Measurements from ENCODE around the gene NFIA. TPM values are rescaled to one million over a fixed set of nuclear protein-coding genes. Genes with fewer than 3 reads are reported as not detected.

NFIA gene
- polyA plus RNA-seq, 1 donor (not counting 4 experiments of a cell fraction or from before 2014, with no cell fraction given) = 14.7 TPM

DNA sequence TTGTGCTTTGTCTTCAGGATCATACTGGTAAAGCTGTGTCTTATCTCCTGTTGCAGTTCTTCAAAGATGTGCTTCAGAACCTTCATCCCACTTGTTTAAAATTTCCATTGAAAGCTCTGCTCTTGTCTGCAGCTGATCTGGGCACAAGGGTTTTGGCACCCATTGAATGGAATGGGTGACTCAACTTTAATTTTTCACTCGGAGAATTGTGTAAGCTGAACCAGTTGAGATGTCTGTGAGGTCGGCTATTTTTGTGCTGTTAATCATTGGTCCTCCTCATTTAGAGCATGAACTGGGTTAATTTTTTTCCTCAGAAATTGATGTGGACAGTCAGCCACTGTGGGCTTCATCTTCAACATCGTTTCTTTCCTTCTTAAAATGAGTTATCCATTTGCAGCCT lies 390.5 kb downstream of the NFIA start:
- H3K27me3 ChIP-seq (ENCODE audit: control insufficient read depth, extremely low read depth, insufficient read depth, low read length) = no peaks in the 10 kb centered on the region
- peaks cover 6% of the 10 kb centered on the region for H3K4me1 ChIP-seq (ENCODE audit: control insufficient read depth, extremely low read depth, insufficient read depth, low read length)
- no peaks in the 10 kb centered on the region for H4K20me1 ChIP-seq (ENCODE audit: control insufficient read depth, extremely low read depth, insufficient read depth, low read length)
- dilution Hi-C loops (cut with MboI; ENCODE audit: extremely low pct_ligation_motif_present, low sequenced_read_pairs) = no loop called here
- FAIRE-seq = peak; percentile 89
- no peak overlapping the region for H3K9ac ChIP-seq (ENCODE audit: control insufficient read depth, extremely low read depth, insufficient read depth, low read length)
- TF ChIP-seq, protein P1, sequence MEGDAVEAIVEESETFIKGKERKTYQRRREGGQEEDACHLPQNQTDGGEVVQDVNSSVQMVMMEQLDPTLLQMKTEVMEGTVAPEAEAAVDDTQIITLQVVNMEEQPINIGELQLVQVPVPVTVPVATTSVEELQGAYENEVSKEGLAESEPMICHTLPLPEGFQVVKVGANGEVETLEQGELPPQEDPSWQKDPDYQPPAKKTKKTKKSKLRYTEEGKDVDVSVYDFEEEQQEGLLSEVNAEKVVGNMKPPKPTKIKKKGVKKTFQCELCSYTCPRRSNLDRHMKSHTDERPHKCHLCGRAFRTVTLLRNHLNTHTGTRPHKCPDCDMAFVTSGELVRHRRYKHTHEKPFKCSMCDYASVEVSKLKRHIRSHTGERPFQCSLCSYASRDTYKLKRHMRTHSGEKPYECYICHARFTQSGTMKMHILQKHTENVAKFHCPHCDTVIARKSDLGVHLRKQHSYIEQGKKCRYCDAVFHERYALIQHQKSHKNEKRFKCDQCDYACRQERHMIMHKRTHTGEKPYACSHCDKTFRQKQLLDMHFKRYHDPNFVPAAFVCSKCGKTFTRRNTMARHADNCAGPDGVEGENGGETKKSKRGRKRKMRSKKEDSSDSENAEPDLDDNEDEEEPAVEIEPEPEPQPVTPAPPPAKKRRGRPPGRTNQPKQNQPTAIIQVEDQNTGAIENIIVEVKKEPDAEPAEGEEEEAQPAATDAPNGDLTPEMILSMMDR (optimal IDR thresholded peaks at IDR 0.05 in 1 of 3, IDR thresholded peaks at IDR 0.05 in 1 of 3, conservative IDR thresholded peaks at IDR 0.05 in 1 of 3; ENCODE audit: extremely low read depth in 1 of 3, insufficient read depth in 2 of 3, low read length in 3 of 3) = no peak
- H3K27ac ChIP-seq (ENCODE audit: control insufficient read depth, insufficient read depth, low read length) = no peak overlapping the region
- H3K9me3 ChIP-seq (ENCODE audit: control insufficient read depth, low read depth, low read length) = no peaks in the 10 kb centered on the region
- no peaks in the 10 kb centered on the region for H3K9me1 ChIP-seq (ENCODE audit: control insufficient read depth, extremely low read depth, insufficient read depth, low read length)
- no peak overlapping the region for H2AFZ ChIP-seq (ENCODE audit: control insufficient read depth, low read length)
- H3K79me2 ChIP-seq (ENCODE audit: control insufficient read depth, insufficient read depth, low read length) = no peaks in the 10 kb centered on the region
- H3K36me3 ChIP-seq (ENCODE audit: control insufficient read depth in 2 of 2, extremely low read depth in 1 of 2, insufficient read depth in 2 of 2, low read length in 2 of 2) = no peaks in the 10 kb centered on the region
- no peak overlapping the region for H3K4me2 ChIP-seq (ENCODE audit: control insufficient read depth, extremely low read depth, insufficient read depth, low read depth, low read length)
- no peak overlapping the region for H3K4me3 ChIP-seq (ENCODE audit: control insufficient read depth in 2 of 3, extremely low read depth in 1 of 3, insufficient read depth in 2 of 3, low read depth in 1 of 3, low read length in 3 of 3)
- no peak for DNase-seq (ENCODE audit: low read depth, low spot score)

DNA sequence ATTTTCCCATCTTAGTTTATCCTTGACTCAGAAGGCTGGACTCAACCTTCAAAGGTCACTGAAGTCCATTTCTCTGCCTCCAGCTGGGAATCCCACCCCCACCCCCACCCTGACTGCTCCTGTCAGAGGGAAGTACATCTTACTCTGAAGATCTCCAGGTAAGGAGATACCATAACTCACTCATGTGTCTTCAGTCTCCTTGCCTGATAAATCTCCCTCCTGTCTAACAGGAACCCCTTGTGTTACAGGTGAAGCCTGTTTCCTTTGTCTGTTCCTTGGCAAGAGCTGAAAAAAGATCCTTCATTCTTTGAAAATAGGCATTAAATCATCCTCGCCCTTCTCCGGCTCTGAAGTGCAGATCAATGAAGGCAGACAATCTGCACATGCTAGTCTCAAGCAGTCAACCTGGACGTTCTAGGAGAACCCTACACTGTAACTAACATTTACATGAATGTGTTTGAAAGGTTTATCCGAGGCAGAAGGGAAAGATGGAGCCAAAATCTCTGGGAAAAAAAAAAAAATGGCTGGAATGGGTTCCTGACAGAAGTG lies 392.0 kb downstream of the NFIA start:
- H3K27ac ChIP-seq (ENCODE audit: control insufficient read depth, insufficient read depth, low read length) = no peak overlapping the region
- H3K9me1 ChIP-seq (ENCODE audit: control insufficient read depth, extremely low read depth, insufficient read depth, low read length) = no peaks in the 10 kb centered on the region
- no peak overlapping the region for H3K4me2 ChIP-seq (ENCODE audit: control insufficient read depth, extremely low read depth, insufficient read depth, low read depth, low read length)
- DNase-seq (ENCODE audit: low read depth, low spot score) (no peak), FAIRE-seq (no peak)
- no peaks in the 10 kb centered on the region for H3K27me3 ChIP-seq (ENCODE audit: control insufficient read depth, extremely low read depth, insufficient read depth, low read length)
- H3K79me2 ChIP-seq (ENCODE audit: control insufficient read depth, insufficient read depth, low read length) = no peaks in the 10 kb centered on the region
- H3K9me3 ChIP-seq (ENCODE audit: control insufficient read depth, low read depth, low read length) = no peaks in the 10 kb centered on the region
- no peaks in the 10 kb centered on the region for H3K36me3 ChIP-seq (ENCODE audit: control insufficient read depth in 2 of 2, extremely low read depth in 1 of 2, insufficient read depth in 2 of 2, low read length in 2 of 2)
- TF ChIP-seq, protein P1 (optimal IDR thresholded peaks at IDR 0.05 in 1 of 3, IDR thresholded peaks at IDR 0.05 in 1 of 3, conservative IDR thresholded peaks at IDR 0.05 in 1 of 3; ENCODE audit: extremely low read depth in 1 of 3, insufficient read depth in 2 of 3, low read length in 3 of 3) = no peak
- no peak for TF ChIP-seq EZH2 (IDR thresholded peaks at IDR 0.05; ENCODE audit: low read length)
- no peaks in the 10 kb centered on the region for H4K20me1 ChIP-seq (ENCODE audit: control insufficient read depth, extremely low read depth, insufficient read depth, low read length)
- H3K4me3 ChIP-seq (ENCODE audit: control insufficient read depth in 2 of 3, extremely low read depth in 1 of 3, insufficient read depth in 2 of 3, low read depth in 1 of 3, low read length in 3 of 3) = no peak overlapping the region
- no peak overlapping the region for H2AFZ ChIP-seq (ENCODE audit: control insufficient read depth, low read length)
- peaks cover 6% of the 10 kb centered on the region for H3K4me1 ChIP-seq (ENCODE audit: control insufficient read depth, extremely low read depth, insufficient read depth, low read length)
- H3K9ac ChIP-seq (ENCODE audit: control insufficient read depth, extremely low read depth, insufficient read depth, low read length) = no peak overlapping the region
- dilution Hi-C loops (cut with MboI; ENCODE audit: extremely low pct_ligation_motif_present, low sequenced_read_pairs) = no loop called here
